Raji (cell line): ENCODE results near the gene LOXL3.
A peak's percentile ranks its signal among the peaks of the same experiment; 100 is the strongest.

ENCODE experiments used
- POLR2A ChIP-seq: IDR thresholded peaks from 2 replicates; pipeline ENCODE4 v1.6.1; 2011; ENCODE audit warnings: low read depth, low read length, control low read depth; ENCODE audit not compliant: insufficient read depth

Gene LOXL3

GRCh38 chr2:74498500-74499266 is 55.1 kb downstream of the LOXL3 start:
- no peak for TF ChIP-seq POLR2A

GRCh38 chr2:74497777-74498499 is 55.8 kb downstream of the LOXL3 start:
- no peak for TF ChIP-seq POLR2A

- no peak for TF ChIP-seq POLR2A
Observed at GRCh38 chr2:74496997-74497776, 56.6 kb downstream of the LOXL3 start.

GRCh38 chr2:74495440-74495839 is 58.3 kb downstream of the LOXL3 start:
- no peak for TF ChIP-seq POLR2A

GRCh38 chr2:74493546-74493945 is 60.2 kb downstream of the LOXL3 start:
- no peak for TF ChIP-seq POLR2A

GRCh38 chr2:74491648-74492544 is 61.8 kb downstream of the LOXL3 start:
- no peak for TF ChIP-seq POLR2A

GRCh38 chr2:74489906-74490305 is 63.8 kb downstream of the LOXL3 start:
- no peak for TF ChIP-seq POLR2A

GRCh38 chr2:74488643-74489481 is 64.9 kb downstream of the LOXL3 start:
- no peak for TF ChIP-seq POLR2A

GRCh38 chr2:74486141-74486540 is 67.6 kb downstream of the LOXL3 start:
- TF ChIP-seq POLR2A = no peak

- peak; percentile 78 for TF ChIP-seq POLR2A
Observed at GRCh38 chr2:74482801-74483674, 70.7 kb downstream of the LOXL3 start, which contains the start of the genes CCDC142 and TTC31. CCDC142 (minus strand) TSS chr2:74482998; CDS start chr2:74482837, 161 bp downstream. TTC31 (plus strand) TSS chr2:74483081; CDS start chr2:74483096, 15 bp downstream.
